ENCODE measurements around the gene SCO2.

DNA sequence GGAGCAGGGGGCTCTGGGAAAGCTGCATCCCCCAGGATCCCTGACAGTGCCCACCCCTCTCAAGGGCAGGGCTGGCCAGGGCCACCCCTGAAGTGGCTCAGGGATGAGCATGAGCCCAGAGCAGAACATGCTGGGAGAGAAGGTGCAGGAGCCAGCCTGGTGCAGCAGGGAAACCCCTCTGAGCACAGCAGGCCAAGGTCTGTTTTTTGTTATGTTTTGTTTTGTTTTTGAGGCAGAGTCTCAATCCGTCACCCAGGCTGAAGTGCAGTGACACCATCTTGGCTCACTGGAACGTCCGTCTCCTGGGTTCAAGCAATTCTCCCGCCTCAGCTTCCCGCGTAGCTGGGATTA, 49.8 kb downstream of the SCO2 start:
- TF ChIP-seq, protein P1, sequence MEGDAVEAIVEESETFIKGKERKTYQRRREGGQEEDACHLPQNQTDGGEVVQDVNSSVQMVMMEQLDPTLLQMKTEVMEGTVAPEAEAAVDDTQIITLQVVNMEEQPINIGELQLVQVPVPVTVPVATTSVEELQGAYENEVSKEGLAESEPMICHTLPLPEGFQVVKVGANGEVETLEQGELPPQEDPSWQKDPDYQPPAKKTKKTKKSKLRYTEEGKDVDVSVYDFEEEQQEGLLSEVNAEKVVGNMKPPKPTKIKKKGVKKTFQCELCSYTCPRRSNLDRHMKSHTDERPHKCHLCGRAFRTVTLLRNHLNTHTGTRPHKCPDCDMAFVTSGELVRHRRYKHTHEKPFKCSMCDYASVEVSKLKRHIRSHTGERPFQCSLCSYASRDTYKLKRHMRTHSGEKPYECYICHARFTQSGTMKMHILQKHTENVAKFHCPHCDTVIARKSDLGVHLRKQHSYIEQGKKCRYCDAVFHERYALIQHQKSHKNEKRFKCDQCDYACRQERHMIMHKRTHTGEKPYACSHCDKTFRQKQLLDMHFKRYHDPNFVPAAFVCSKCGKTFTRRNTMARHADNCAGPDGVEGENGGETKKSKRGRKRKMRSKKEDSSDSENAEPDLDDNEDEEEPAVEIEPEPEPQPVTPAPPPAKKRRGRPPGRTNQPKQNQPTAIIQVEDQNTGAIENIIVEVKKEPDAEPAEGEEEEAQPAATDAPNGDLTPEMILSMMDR (IDR thresholded peaks at IDR 0.05; ENCODE audit: low read length), result no peak
- TF ChIP-seq EZH2 (IDR thresholded peaks at IDR 0.05; ENCODE audit: borderline replicate concordance, low read length), result no peak

All from OCI-LY1 (cell line).